HG03558 (cell line): ENCODE measurements around the gene CCDC107.
A peak's percentile ranks its signal among the peaks of the same experiment; 100 is the strongest.
"Not testable (repeated sequence)": the region's sequence is repeated elsewhere in the genome, so short reads cannot be mapped to it uniquely, and the experiment has no call there.

Source experiments
- ATAC-seq: cut with Tn5 transposase; IDR thresholded peaks from one replicate; pipeline ENCODE4 v1.9.1; 2021; ENCODE audit warnings: moderate number of reproducible peaks; ENCODE audit not compliant: unreplicated experiment; ENCODE audit errors: extremely low read depth

Gene CCDC107

GRCh38 chr9:35658137-35658967 is at the start of gene CCDC107:
CCDC107 (plus strand) TSS chr9:35658292; CDS start chr9:35658380, 88 bp downstream.
- peak; percentile 29 for ATAC-seq

GRCh38 chr9:35609001-35609819 is 48.9 kb upstream of the CCDC107 start:
- no peak for ATAC-seq

GRCh38 chr9:35609820-35610163 is 48.3 kb upstream of the CCDC107 start:
- ATAC-seq = no peak

GRCh38 chr9:35611230-35611797 is 46.8 kb upstream of the CCDC107 start:
- no peak for ATAC-seq

- not testable (repeated sequence) for ATAC-seq
Observed at GRCh38 chr9:35612066-35612465, 46.0 kb upstream of the CCDC107 start.

- ATAC-seq = no peak
Observed at GRCh38 chr9:35612843-35613242, 45.2 kb upstream of the CCDC107 start.

GRCh38 chr9:35615981-35616680 is 42.0 kb upstream of the CCDC107 start:
- no peak for ATAC-seq

- ATAC-seq = no peak
Observed at GRCh38 chr9:35616681-35617459, 41.2 kb upstream of the CCDC107 start.

GRCh38 chr9:35617548-35617947 is 40.5 kb upstream of the CCDC107 start:
- ATAC-seq = no peak

GRCh38 chr9:35618325-35618727 is 39.8 kb upstream of the CCDC107 start, which contains the start of gene CD72:
CD72 (minus strand) TSS chr9:35618413; CDS start chr9:35618303, 110 bp downstream.
- no peak for ATAC-seq

- ATAC-seq = peak; percentile 23
Observed at GRCh38 chr9:35618854-35619799, 39.0 kb upstream of the CCDC107 start.

- peak; percentile 32 for ATAC-seq
Observed at GRCh38 chr9:35619800-35620158, 38.3 kb upstream of the CCDC107 start.

GRCh38 chr9:35627575-35627974 is 30.5 kb upstream of the CCDC107 start:
- ATAC-seq = no peak

- ATAC-seq = no peak
Observed at GRCh38 chr9:35628389-35628991, 29.6 kb upstream of the CCDC107 start.

GRCh38 chr9:35629597-35629996 is 28.5 kb upstream of the CCDC107 start:
- no peak for ATAC-seq

GRCh38 chr9:35635730-35636129 is 22.4 kb upstream of the CCDC107 start:
- no peak for ATAC-seq

GRCh38 chr9:35636135-35636876 is 21.8 kb upstream of the CCDC107 start:
- ATAC-seq = no peak

- ATAC-seq = not testable (repeated sequence)
Observed at GRCh38 chr9:35636877-35637246, 21.2 kb upstream of the CCDC107 start.
